ENCODE data around the gene SRM.

DNA sequence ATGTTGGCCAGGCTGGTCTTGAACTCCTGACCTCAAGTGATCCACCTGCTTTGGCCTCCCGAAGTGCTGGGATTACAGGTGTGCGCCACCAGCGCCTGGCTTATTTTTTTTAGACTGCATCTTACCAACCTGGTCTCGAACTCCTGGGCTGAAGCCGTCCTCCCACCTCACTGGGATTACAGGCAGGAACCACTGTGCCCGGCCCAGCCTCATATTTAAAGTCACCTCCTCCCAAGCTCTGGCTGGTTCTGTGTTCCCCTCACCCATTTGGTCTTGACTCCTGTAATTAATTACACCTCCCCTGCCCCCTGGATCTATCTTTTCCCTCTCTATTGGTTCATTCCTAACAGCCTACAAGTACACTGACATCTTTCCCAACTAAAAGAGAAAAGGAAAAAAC lies 41.5 kb upstream of the SRM start:
- TF ChIP-seq, protein P1, sequence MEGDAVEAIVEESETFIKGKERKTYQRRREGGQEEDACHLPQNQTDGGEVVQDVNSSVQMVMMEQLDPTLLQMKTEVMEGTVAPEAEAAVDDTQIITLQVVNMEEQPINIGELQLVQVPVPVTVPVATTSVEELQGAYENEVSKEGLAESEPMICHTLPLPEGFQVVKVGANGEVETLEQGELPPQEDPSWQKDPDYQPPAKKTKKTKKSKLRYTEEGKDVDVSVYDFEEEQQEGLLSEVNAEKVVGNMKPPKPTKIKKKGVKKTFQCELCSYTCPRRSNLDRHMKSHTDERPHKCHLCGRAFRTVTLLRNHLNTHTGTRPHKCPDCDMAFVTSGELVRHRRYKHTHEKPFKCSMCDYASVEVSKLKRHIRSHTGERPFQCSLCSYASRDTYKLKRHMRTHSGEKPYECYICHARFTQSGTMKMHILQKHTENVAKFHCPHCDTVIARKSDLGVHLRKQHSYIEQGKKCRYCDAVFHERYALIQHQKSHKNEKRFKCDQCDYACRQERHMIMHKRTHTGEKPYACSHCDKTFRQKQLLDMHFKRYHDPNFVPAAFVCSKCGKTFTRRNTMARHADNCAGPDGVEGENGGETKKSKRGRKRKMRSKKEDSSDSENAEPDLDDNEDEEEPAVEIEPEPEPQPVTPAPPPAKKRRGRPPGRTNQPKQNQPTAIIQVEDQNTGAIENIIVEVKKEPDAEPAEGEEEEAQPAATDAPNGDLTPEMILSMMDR (IDR thresholded peaks at IDR 0.05): no peak
- TF ChIP-seq POLR2A (IDR thresholded peaks at IDR 0.05): no peak
